ENCODE results near the gene DAPK1.

DAPK1 gene

DNA sequence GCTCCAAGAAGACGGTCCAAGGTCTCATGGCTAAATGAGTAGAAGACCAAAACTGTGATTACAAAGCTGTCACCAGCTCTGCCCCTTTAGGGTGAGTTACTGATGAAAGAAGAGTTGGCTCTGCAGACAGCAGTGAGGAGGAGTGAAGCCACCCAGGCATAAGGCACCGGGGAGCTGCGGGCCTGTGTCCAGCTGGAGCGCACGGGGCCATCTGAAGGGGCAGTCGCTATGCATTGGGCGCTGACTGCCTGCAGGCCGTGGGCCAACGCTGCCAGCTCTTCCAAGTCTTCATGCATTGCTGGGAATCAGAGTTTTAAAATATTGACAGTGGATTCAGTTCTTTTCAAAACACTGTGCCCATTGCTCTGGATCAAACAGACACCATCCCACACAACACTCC, 70.3 kb downstream of the DAPK1 start:
- DNase-seq (ENCODE audit: low spot score), result no peak
- Histone ChIP-seq H3K9me3 (ENCODE audit: severe bottlenecking) (no peaks in the 10 kb centered on the region), H3K4me3 (ENCODE audit: severe bottlenecking) (no peak overlapping the region), H3K27ac (ENCODE audit: poor library complexity, severe bottlenecking) (no peak overlapping the region), H3K4me1 (ENCODE audit: insufficient read depth, poor library complexity, severe bottlenecking) (no peaks in the 10 kb centered on the region), H3K27me3 (ENCODE audit: insufficient read depth, poor library complexity, severe bottlenecking) (no peaks in the 10 kb centered on the region), H3K36me3 (ENCODE audit: low read depth) (no peaks in the 10 kb centered on the region)
- TF ChIP-seq, protein P1, sequence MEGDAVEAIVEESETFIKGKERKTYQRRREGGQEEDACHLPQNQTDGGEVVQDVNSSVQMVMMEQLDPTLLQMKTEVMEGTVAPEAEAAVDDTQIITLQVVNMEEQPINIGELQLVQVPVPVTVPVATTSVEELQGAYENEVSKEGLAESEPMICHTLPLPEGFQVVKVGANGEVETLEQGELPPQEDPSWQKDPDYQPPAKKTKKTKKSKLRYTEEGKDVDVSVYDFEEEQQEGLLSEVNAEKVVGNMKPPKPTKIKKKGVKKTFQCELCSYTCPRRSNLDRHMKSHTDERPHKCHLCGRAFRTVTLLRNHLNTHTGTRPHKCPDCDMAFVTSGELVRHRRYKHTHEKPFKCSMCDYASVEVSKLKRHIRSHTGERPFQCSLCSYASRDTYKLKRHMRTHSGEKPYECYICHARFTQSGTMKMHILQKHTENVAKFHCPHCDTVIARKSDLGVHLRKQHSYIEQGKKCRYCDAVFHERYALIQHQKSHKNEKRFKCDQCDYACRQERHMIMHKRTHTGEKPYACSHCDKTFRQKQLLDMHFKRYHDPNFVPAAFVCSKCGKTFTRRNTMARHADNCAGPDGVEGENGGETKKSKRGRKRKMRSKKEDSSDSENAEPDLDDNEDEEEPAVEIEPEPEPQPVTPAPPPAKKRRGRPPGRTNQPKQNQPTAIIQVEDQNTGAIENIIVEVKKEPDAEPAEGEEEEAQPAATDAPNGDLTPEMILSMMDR (IDR thresholded peaks at IDR 0.05; ENCODE audit: poor library complexity, severe bottlenecking), result no peak
- ATAC-seq (ENCODE audit: low read depth), result no peak

GRCh38 chr9:87568401-87568800, 70.7 kb downstream of the DAPK1 start:
- Histone ChIP-seq H3K27ac (ENCODE audit: poor library complexity, severe bottlenecking) (no peak overlapping the region), H3K9me3 (ENCODE audit: severe bottlenecking) (no peaks in the 10 kb centered on the region), H3K27me3 (ENCODE audit: insufficient read depth, poor library complexity, severe bottlenecking) (no peaks in the 10 kb centered on the region), H3K36me3 (ENCODE audit: low read depth) (no peaks in the 10 kb centered on the region), H3K4me1 (ENCODE audit: insufficient read depth, poor library complexity, severe bottlenecking) (no peaks in the 10 kb centered on the region), H3K4me3 (ENCODE audit: severe bottlenecking) (no peak overlapping the region)
- ATAC-seq (ENCODE audit: low read depth) (no peak), DNase-seq (ENCODE audit: low spot score) (no peak)
- TF ChIP-seq, protein P1 (IDR thresholded peaks at IDR 0.05; ENCODE audit: poor library complexity, severe bottlenecking), result no peak

DNA sequence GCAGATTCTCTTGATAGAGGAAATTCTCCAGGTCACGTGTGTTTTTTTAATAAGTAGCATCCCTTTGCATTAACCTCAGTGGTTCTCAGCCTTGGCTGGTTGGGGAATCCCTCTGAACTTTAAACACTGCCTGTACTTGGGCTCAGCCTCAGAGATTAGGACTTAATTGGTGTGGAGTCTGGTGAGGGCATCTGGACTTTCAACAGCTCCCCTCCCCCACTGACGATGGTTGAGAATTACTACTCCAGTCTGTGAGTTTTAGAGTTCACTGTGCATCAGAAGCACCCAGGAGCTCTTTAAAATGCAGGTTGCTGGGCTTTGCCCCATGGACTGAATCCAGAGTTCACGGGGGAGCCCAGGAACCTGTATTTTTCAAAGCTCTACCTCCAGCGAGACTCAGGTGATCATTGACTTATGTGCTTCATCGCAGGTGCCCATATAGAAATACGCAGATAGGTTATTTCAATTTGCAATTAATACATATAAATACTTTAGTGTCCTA, 71.4 kb downstream of the DAPK1 start:
- no peaks in the 10 kb centered on the region for H3K4me1 ChIP-seq (ENCODE audit: insufficient read depth, poor library complexity, severe bottlenecking)
- no peak for DNase-seq (ENCODE audit: low spot score)
- H3K27ac ChIP-seq (ENCODE audit: poor library complexity, severe bottlenecking), result no peak overlapping the region
- H3K27me3 ChIP-seq (ENCODE audit: insufficient read depth, poor library complexity, severe bottlenecking), result no peaks in the 10 kb centered on the region
- TF ChIP-seq, protein P1 (IDR thresholded peaks at IDR 0.05; ENCODE audit: poor library complexity, severe bottlenecking), result no peak
- H3K4me3 ChIP-seq (ENCODE audit: severe bottlenecking), result no peak overlapping the region
- no peaks in the 10 kb centered on the region for H3K36me3 ChIP-seq (ENCODE audit: low read depth)
- no peaks in the 10 kb centered on the region for H3K9me3 ChIP-seq (ENCODE audit: severe bottlenecking)
- no peak for ATAC-seq (ENCODE audit: low read depth)

DNA sequence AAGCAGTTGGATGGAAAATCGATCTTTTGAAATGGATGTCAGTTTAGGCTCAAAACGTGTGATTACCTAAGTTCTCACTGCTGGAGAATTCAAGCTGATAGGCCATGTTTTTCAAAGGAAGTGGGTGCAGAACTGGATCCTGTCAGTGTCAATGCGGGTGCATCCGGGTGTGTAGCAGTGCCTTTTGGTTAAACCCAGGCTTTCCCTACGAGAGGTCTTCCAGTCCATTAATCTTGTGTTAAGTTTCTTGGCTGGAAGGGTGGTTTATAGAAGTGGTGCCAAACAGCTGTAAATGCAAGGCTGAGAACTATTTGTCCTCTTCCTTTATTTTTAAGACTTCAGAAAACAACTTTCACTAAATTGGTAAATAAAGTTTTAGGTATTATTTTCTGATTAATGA, 71.9 kb downstream of the DAPK1 start:
- TF ChIP-seq, protein P1 (IDR thresholded peaks at IDR 0.05; ENCODE audit: poor library complexity, severe bottlenecking), result no peak
- no peak for DNase-seq (ENCODE audit: low spot score)
- ATAC-seq (ENCODE audit: low read depth), result no peak
- Histone ChIP-seq H3K4me1 (ENCODE audit: insufficient read depth, poor library complexity, severe bottlenecking) (no peaks in the 10 kb centered on the region), H3K27me3 (ENCODE audit: insufficient read depth, poor library complexity, severe bottlenecking) (no peaks in the 10 kb centered on the region), H3K27ac (ENCODE audit: poor library complexity, severe bottlenecking) (no peak overlapping the region), H3K4me3 (ENCODE audit: severe bottlenecking) (no peak overlapping the region), H3K36me3 (ENCODE audit: low read depth) (no peaks in the 10 kb centered on the region), H3K9me3 (ENCODE audit: severe bottlenecking) (no peaks in the 10 kb centered on the region)

- H3K4me3 ChIP-seq (ENCODE audit: severe bottlenecking), result no peak overlapping the region
- no peaks in the 10 kb centered on the region for H3K4me1 ChIP-seq (ENCODE audit: insufficient read depth, poor library complexity, severe bottlenecking)
- TF ChIP-seq, protein P1 (IDR thresholded peaks at IDR 0.05; ENCODE audit: poor library complexity, severe bottlenecking), result no peak
- DNase-seq (ENCODE audit: low spot score) (no peak), ATAC-seq (ENCODE audit: low read depth) (no peak)
- no peaks in the 10 kb centered on the region for H3K36me3 ChIP-seq (ENCODE audit: low read depth)
- H3K9me3 ChIP-seq (ENCODE audit: severe bottlenecking), result no peaks in the 10 kb centered on the region
- H3K27ac ChIP-seq (ENCODE audit: poor library complexity, severe bottlenecking), result no peak overlapping the region
- no peaks in the 10 kb centered on the region for H3K27me3 ChIP-seq (ENCODE audit: insufficient read depth, poor library complexity, severe bottlenecking)
These were observed 72.6 kb downstream of the DAPK1 start for GRCh38 chr9:87570000-87570908.

Data from RWPE2 (cell line).